ENCODE results near the gene CRTC1. TPM values are rescaled to one million over a fixed set of nuclear protein-coding genes. Genes with fewer than 3 reads are reported as not detected.

CRTC1 gene
- total and polyA plus RNA-seq, 2 of the 13 experiments (the other 11 are each of a cell fraction or from before 2014, with no cell fraction given): 2.0 to 2.7 TPM

- TF ChIP-seq, protein P1, sequence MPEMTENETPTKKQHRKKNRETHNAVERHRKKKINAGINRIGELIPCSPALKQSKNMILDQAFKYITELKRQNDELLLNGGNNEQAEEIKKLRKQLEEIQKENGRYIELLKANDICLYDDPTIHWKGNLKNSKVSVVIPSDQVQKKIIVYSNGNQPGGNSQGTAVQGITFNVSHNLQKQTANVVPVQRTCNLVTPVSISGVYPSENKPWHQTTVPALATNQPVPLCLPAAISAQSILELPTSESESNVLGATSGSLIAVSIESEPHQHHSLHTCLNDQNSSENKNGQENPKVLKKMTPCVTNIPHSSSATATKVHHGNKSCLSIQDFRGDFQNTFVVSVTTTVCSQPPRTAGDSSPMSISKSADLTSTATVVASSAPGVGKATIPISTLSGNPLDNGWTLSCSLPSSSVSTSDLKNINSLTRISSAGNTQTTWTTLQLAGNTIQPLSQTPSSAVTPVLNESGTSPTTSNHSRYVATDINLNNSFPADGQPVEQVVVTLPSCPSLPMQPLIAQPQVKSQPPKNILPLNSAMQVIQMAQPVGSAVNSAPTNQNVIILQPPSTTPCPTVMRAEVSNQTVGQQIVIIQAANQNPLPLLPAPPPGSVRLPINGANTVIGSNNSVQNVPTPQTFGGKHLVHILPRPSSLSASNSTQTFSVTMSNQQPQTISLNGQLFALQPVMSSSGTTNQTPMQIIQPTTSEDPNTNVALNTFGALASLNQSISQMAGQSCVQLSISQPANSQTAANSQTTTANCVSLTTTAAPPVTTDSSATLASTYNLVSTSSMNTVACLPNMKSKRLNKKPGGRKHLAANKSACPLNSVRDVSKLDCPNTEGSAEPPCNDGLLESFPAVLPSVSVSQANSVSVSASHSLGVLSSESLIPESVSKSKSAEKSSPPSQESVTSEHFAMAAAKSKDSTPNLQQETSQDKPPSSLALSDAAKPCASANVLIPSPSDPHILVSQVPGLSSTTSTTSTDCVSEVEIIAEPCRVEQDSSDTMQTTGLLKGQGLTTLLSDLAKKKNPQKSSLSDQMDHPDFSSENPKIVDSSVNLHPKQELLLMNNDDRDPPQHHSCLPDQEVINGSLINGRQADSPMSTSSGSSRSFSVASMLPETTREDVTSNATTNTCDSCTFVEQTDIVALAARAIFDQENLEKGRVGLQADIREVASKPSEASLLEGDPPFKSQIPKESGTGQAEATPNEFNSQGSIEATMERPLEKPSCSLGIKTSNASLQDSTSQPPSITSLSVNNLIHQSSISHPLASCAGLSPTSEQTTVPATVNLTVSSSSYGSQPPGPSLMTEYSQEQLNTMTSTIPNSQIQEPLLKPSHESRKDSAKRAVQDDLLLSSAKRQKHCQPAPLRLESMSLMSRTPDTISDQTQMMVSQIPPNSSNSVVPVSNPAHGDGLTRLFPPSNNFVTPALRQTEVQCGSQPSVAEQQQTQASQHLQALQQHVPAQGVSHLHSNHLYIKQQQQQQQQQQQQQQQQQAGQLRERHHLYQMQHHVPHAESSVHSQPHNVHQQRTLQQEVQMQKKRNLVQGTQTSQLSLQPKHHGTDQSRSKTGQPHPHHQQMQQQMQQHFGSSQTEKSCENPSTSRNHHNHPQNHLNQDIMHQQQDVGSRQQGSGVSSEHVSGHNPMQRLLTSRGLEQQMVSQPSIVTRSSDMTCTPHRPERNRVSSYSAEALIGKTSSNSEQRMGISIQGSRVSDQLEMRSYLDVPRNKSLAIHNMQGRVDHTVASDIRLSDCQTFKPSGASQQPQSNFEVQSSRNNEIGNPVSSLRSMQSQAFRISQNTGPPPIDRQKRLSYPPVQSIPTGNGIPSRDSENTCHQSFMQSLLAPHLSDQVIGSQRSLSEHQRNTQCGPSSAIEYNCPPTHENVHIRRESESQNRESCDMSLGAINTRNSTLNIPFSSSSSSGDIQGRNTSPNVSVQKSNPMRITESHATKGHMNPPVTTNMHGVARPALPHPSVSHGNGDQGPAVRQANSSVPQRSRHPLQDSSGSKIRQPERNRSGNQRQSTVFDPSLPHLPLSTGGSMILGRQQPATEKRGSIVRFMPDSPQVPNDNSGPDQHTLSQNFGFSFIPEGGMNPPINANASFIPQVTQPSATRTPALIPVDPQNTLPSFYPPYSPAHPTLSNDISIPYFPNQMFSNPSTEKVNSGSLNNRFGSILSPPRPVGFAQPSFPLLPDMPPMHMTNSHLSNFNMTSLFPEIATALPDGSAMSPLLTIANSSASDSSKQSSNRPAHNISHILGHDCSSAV (CRISPR knock-in tag; IDR thresholded peaks at IDR 0.05; ENCODE audit: borderline replicate concordance): no peak
- TF ChIP-seq ATF4 (CRISPR knock-in tag; IDR thresholded peaks at IDR 0.05) (no peak), ZNF234 (CRISPR knock-in tag; conservative IDR thresholded peaks at IDR 0.05) (no peak), SRF (IDR thresholded peaks at IDR 0.05; ENCODE audit: low read depth, low read length) (no peak), FUBP1 (CRISPR knock-in tag; IDR thresholded peaks at IDR 0.05; ENCODE audit: borderline replicate concordance) (no peak), KDM5A (IDR thresholded peaks at IDR 0.05; ENCODE audit: borderline replicate concordance, low read length) (no peak), DRAP1 (CRISPR knock-in tag; IDR thresholded peaks at IDR 0.05) (no peak), SMC3 (IDR thresholded peaks at IDR 0.05; ENCODE audit: low read length) (no peak), ZNF773 (CRISPR knock-in tag; IDR thresholded peaks at IDR 0.05; ENCODE audit: borderline replicate concordance) (no peak), MXD4 (CRISPR knock-in tag; IDR thresholded peaks at IDR 0.05) (no peak)
- TF ChIP-seq, protein P2, sequence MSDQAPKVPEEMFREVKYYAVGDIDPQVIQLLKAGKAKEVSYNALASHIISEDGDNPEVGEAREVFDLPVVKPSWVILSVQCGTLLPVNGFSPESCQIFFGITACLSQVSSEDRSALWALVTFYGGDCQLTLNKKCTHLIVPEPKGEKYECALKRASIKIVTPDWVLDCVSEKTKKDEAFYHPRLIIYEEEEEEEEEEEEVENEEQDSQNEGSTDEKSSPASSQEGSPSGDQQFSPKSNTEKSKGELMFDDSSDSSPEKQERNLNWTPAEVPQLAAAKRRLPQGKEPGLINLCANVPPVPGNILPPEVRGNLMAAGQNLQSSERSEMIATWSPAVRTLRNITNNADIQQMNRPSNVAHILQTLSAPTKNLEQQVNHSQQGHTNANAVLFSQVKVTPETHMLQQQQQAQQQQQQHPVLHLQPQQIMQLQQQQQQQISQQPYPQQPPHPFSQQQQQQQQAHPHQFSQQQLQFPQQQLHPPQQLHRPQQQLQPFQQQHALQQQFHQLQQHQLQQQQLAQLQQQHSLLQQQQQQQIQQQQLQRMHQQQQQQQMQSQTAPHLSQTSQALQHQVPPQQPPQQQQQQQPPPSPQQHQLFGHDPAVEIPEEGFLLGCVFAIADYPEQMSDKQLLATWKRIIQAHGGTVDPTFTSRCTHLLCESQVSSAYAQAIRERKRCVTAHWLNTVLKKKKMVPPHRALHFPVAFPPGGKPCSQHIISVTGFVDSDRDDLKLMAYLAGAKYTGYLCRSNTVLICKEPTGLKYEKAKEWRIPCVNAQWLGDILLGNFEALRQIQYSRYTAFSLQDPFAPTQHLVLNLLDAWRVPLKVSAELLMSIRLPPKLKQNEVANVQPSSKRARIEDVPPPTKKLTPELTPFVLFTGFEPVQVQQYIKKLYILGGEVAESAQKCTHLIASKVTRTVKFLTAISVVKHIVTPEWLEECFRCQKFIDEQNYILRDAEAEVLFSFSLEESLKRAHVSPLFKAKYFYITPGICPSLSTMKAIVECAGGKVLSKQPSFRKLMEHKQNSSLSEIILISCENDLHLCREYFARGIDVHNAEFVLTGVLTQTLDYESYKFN (CRISPR knock-in tag; conservative IDR thresholded peaks at IDR 0.05): no peak
Measured at GRCh38 chr19:18659281-18660050, 24.0 kb upstream of the CRTC1 start (continued).

Measured in HepG2 (cell line).